M059J (cell line): ENCODE results near the gene FMNL1. TPM values are rescaled to one million over a fixed set of nuclear protein-coding genes. Genes with fewer than 3 reads are reported as not detected.

Experiments
- DNase-seq: peaks from one replicate; pipeline ENCODE4 v3.0.0-alpha.2; 2012; ENCODE audit warnings: low read depth
- total RNA-seq: library from RNA; depleted of rRNA; stranded (reverse); fragments of >200 nt; shearing (Covaris generic); gene quantifications from 2 replicates; pipeline ENCODE4 v1.2.3, GENCODE V29; 2014

FMNL1 gene
- total RNA-seq, 1 experiment from 2014 or later, result 5.6 TPM

DNA sequence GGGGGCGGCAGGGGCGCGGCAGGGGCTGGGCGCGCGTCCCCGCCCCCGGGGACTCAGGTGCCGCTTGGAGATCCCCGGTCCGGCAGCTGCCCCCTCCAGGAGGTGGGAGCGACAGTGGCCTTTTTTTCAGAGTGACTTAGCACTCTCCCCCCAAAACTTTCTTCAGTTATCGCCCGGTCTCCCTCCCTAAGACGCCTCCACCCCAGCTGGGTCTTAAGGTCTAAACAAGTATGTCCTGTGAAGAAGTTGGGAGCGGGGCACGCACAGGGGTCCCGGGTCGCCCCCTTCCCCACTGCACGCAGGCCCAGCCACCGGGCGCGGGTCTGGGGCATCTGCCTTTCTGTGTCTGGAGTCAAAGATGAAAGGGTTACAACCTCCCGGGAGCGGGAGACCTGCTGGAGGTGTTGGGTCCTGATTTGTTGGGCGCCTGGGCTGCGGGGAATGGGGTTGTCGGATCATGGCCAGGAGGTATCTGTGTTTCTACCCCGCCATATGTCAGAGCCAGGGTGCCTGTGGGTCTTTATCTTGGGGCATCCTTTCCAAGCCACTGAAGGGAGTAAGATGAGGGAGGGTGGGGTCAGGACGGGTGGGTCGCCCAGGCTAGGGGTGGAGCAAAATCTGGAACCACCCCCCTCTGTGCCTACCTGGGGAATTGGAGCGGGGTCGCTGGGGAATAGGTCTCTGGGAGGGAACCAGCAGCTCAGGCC is 757 bp downstream of the FMNL1 start:
- no peak for DNase-seq

- DNase-seq, result no peak
Observed at GRCh38 chr17:45222996-45223538, 1.4 kb downstream of the FMNL1 start.

GRCh38 chr17:45223539-45224528 is 2.1 kb downstream of the FMNL1 start:
- no peak for DNase-seq

DNA sequence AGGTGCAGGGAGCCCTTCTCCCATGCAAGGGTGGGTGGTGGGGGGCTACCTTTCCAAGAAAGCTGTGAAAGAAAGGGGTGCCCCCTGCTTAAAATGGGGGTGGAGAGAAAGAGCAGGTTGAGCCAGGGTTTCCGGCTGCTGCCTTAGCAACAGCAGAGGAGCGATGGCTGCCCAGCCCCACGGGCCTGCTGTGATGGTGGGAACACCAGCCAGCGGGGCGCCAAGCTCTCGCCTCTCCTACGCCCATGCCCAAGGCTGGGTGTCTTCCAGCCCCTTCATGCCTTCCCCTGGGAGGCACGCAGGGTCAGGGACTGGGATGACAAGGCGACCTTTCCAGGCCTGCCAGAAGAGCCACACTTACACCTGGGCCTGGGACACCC is 3.0 kb downstream of the FMNL1 start:
- DNase-seq, result no peak

DNA sequence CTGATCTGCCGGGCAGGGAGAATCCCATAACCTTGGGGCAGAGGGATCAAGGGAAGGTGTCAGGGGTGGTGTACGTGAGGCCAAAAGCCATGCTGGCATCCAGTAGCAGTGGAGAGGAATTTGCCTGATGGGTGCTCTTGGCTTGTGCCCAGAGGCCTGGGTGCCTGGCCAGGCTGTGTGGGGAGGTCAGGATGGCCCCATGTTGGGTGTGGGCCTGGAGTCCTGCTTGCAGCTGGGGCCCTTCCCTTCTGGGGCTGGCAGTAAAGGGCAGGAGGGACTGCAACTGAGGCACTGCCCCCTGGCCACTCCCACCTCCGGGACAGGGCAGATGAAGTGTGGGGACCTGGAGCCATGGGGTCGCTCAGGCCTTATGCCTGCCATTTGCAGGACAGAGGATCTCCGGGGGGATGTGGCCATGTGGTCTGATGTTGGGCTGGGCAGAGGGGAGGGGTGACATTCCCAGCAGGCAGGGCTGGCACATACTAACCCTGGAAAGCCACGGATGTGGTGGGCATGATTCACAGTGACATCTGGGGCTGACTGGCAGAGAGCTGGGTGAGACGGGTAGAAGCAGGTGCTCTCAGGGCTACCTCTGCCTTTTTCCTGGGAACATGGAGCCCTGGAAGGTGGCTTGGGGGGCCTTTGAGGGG is 3.5 kb downstream of the FMNL1 start:
- peak; percentile 65 for DNase-seq

DNA sequence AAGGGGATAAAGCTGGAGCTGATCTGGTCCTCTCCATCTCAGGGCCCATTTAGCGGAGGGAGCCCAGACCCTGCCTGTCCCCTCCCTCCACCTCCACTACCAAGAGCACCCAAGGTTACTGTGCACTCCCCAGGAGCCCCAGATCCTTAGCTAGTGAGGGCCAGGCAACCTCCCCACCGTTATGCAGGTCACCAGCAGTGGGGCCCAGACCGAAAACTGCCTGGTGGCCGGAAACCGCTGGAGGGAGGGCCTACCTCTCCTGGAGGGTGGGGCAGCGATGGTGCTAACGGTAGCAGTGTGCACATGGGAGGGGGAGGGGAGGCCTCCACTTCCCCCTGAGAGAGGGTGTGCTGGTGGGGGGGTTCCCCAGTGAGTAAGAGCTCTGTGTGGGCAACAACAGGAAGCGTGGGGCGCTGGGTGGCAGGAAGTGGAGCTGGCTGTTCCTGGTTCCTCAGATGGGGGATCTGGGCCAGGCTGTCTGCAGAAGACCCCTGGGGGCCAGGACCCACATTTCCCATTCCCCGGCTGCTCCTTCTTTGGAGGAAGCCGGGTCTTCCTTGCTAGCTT is 4.4 kb downstream of the FMNL1 start:
- DNase-seq, result no peak

- DNase-seq, result no peak
Observed at GRCh38 chr17:45226576-45226975, 4.9 kb downstream of the FMNL1 start.

- DNase-seq, result no peak
Observed at GRCh38 chr17:45227101-45227925, 5.6 kb downstream of the FMNL1 start.

DNA sequence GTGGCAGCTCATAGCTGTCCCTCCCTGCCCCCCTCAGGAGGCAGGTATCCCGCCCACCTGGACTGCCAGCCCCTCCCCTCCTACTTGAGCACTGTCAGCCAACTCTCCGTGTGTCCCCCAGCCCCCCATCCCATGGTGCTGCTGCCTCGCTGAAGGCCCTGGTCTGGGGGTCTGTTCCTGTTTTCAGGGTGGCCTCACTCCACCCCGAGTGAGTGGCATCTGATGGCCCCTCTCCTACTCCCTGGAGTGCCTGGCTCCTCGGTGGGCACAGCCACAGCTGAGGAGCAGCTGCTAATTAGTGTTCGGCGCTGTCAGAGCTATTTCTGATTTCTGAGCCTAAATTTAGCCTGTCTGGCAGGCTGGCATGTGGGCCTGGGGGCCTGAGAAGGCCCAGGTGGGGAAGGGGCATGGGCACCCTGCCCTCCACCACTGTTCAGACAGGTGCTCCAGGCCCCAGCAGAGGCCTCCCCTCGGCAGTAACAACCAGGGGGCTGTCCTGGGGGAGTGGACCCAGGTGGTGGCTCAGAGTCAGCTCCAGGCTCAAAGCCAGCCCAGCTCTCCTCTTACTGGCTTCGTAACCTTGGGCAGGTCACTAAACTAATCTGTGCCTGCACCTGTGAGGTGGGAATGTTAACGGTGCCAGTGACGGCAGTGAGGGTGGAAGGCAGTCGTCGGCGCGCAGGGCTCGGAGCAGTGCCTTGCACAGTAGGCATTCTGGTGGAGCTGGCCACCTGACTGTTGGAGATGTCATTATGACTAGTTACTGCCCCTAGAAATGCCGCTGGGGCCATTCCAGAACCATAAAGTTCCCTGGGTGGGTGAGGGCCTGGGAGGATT is 6.5 kb downstream of the FMNL1 start:
- no peak for DNase-seq

DNA sequence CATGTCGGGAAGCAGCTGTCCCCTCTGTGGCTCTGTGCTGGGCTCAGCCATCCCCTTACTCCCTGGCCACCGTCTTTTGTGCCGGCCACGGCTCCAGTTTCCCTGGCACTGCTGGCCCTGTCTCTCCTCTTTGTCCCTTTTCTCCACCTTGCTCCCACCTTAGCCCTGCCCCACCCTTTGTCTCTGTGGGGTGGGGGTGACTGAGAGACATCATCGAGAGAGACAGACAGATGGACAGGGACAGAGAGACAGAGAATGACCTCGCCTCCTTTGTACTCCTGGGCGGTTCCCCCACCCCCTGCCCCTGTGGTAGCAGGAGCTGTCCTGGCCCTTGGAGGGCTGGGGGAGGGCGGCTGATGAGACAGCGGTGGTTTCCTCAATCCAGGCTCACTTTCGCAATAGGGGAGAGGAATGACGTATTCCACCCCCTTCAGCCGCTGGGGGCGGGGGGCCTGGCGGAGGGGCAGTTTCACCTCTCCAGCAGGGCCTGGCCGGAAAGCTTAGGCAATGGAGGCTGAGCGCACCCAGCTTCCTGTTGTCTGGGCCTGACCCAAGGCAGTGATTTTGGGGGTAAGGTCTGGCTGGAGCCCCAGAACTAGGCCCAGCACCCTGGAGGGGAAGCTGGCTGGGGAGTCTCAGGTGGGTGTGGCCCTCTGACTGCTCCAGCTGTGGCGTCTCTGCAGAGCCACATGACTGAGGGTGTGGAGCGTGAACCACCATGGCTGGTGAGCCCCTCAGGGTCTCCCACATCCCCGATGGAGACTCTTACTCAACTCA is 7.3 kb downstream of the FMNL1 start:
- DNase-seq, result peak; percentile 83

DNA sequence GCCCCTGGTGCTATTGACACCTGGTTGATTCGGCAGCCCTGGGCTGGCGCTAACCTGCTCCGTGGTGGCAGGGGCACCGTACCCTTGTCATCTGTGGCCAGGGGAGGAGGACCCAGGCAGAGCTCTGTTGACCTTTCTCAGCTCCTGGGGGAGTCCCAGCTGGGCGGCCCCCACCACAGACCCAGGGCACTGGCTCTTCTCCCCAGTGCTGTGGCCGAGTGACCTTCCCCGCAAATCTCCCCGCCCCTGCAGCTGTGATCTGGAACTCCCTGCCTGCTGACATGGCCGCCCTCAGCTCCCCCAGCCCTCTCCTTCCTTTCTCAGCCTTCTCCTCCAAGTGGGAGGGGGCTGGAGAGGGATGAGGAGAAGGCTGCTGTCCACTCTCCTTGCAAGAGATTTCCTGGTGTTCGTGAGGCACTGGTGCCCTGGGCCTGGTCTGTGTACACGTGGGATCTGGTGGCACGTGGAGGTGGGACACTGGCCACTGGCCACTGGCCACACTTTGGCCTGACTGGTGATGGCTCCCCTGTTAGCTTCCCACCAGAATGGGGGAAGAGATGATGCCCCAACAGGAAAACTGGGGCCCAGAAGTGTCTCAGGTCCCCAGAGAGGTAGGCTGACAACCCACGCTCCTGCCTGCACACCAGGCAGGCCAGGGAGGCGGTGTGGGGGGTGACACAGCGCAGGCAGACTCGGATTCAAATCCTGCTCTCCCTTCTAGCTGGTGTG is 8.2 kb downstream of the FMNL1 start:
- DNase-seq, result no peak

DNA sequence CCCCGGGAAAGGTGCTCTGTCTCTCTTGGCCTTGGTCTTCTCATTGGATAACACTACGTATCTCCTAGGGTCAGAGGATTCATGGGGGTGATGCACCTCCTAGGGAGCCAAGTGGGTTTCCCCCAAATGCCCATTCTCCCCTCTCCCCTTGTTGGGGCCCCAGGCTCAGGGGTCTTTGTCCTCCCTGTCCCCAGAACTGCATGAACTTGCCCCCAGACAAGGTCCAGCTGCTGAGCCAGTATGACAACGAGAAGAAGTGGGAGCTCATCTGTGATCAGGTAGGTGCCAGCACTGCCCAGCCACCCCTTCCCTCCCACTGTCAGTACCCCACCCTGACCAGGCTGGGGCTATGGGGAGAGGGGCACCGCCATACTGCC is 8.7 kb downstream of the FMNL1 start:
- DNase-seq, result no peak

GRCh38 chr17:45230787-45231480 is 9.2 kb downstream of the FMNL1 start:
- peak; percentile 46 for DNase-seq

- DNase-seq, result no peak
Observed at GRCh38 chr17:45231481-45232116, 9.9 kb downstream of the FMNL1 start.

- DNase-seq, result no peak
Observed at GRCh38 chr17:45232514-45233422, 11.1 kb downstream of the FMNL1 start.

GRCh38 chr17:45233423-45233924 is 11.8 kb downstream of the FMNL1 start:
- no peak for DNase-seq
